Effector memory CD4-positive, alpha-beta T cell (primary cell): ENCODE data around the gene C2orf15.

ENCODE experiments used
- DNase-seq, 3 donors: peaks; one replicate each; pipeline ENCODE4 v3.0.0-alpha.2; 2020
- H3K27ac ChIP-seq: 2 replicates; pipeline ENCODE4 v1.7.0; 2013; ENCODE audit warnings: mild to moderate bottlenecking, low read length, moderate library complexity; ENCODE audit not compliant: insufficient read depth, poor library complexity, severe bottlenecking
- H3K27me3 ChIP-seq: replicated peaks from 2 replicates; pipeline ENCODE4 v1.7.0; 2013; ENCODE audit warnings: mild to moderate bottlenecking, low read length; ENCODE audit not compliant: insufficient read depth, control insufficient read depth, poor library complexity, severe bottlenecking
- H3K36me3 ChIP-seq: 2 replicates; pipeline ENCODE4 v1.7.0; 2013; ENCODE audit warnings: mild to moderate bottlenecking, low read length, moderate library complexity; ENCODE audit not compliant: control insufficient read depth, insufficient read depth
- H3K4me1 ChIP-seq: 2 replicates; pipeline ENCODE4 v1.7.0; 2013; ENCODE audit warnings: low read length, mild to moderate bottlenecking; ENCODE audit not compliant: control insufficient read depth, insufficient read depth, poor library complexity, severe bottlenecking
- H3K4me3 ChIP-seq: 2 replicates; pipeline ENCODE4 v1.7.0; 2013; ENCODE audit warnings: low read length, low read depth, mild to moderate bottlenecking; ENCODE audit not compliant: insufficient read depth, poor library complexity, severe bottlenecking
- H3K9me3 ChIP-seq: 2 replicates; pipeline ENCODE4 v1.7.0; 2013; ENCODE audit warnings: mild to moderate bottlenecking, low read length, moderate library complexity; ENCODE audit not compliant: control insufficient read depth

C2orf15 gene

GRCh38 chr2:99139003-99139402, 2.5 kb upstream of the C2orf15 start:
- no peak for DNase-seq
- H3K9me3 ChIP-seq = no peaks in the 10 kb centered on the region
- H3K27me3 ChIP-seq = no peaks in the 10 kb centered on the region

GRCh38 chr2:99140056-99140859, 1.2 kb upstream of the C2orf15 start:
- Histone ChIP-seq H3K4me1 (peaks cover 4% of the 10 kb centered on the region), H3K27ac (peak overlapping the region; percentile 81), H3K27me3 (no peaks in the 10 kb centered on the region), H3K36me3 (no peaks in the 10 kb centered on the region), H3K9me3 (no peaks in the 10 kb centered on the region), H3K4me3 (peak overlapping the region; percentile 69)
- no peak for DNase-seq

More at GRCh38 chr2:99139003-99139402, 2.5 kb upstream of the C2orf15 start:
- Histone ChIP-seq H3K27ac (no peak overlapping the region), H3K4me1 (peaks cover 4% of the 10 kb centered on the region), H3K4me3 (no peak overlapping the region), H3K36me3 (no peaks in the 10 kb centered on the region)

- no peaks in the 10 kb centered on the region for H3K9me3 ChIP-seq
- no peaks in the 10 kb centered on the region for H3K27me3 ChIP-seq
- peak overlapping the region; percentile 81 for H3K27ac ChIP-seq
- peaks cover 4% of the 10 kb centered on the region for H3K4me1 ChIP-seq
- DNase-seq = no peak
- peak overlapping the region; percentile 69 for H3K4me3 ChIP-seq
- H3K36me3 ChIP-seq = no peaks in the 10 kb centered on the region
Observed at GRCh38 chr2:99140860-99141109, 722 bp upstream of the C2orf15 start.

GRCh38 chr2:99150706-99151105, 9.2 kb downstream of the C2orf15 start:
- no peak for DNase-seq
- no peak overlapping the region for H3K4me3 ChIP-seq
- no peaks in the 10 kb centered on the region for H3K9me3 ChIP-seq
- H3K36me3 ChIP-seq = no peaks in the 10 kb centered on the region
- H3K27ac ChIP-seq = no peak overlapping the region
- H3K27me3 ChIP-seq = no peaks in the 10 kb centered on the region
- H3K4me1 ChIP-seq = peaks cover 8% of the 10 kb centered on the region

GRCh38 chr2:99152199-99152895, 10.8 kb downstream of the C2orf15 start:
- no peaks in the 10 kb centered on the region for H3K27me3 ChIP-seq
- H3K36me3 ChIP-seq = no peaks in the 10 kb centered on the region
- no peak overlapping the region for H3K27ac ChIP-seq
- peaks cover 11% of the 10 kb centered on the region for H3K4me1 ChIP-seq
- no peak for DNase-seq
- H3K4me3 ChIP-seq = no peak overlapping the region
- no peaks in the 10 kb centered on the region for H3K9me3 ChIP-seq

GRCh38 chr2:99153921-99154604, 12.6 kb downstream of the C2orf15 start:
- no peaks in the 10 kb centered on the region for H3K27me3 ChIP-seq
- H3K4me1 ChIP-seq = peaks cover 11% of the 10 kb centered on the region
- peak overlapping the region; percentile 92 for H3K4me3 ChIP-seq
- DNase-seq = no peak
- peak overlapping the region; percentile 94 for H3K27ac ChIP-seq
- H3K36me3 ChIP-seq = no peaks in the 10 kb centered on the region
- no peaks in the 10 kb centered on the region for H3K9me3 ChIP-seq

- peaks cover 3% of the 10 kb centered on the region for H3K36me3 ChIP-seq
- no peaks in the 10 kb centered on the region for H3K27me3 ChIP-seq
- H3K4me3 ChIP-seq = peak within 1 kb of the TSS; percentile 92
- peak within 1 kb of the TSS; percentile 94 for H3K27ac ChIP-seq
- peaks cover 11% of the 10 kb centered on the region for H3K4me1 ChIP-seq
- peak; percentile 85 to 89 (median 87) for DNase-seq
- H3K9me3 ChIP-seq = no peaks in the 10 kb centered on the region
Observed at GRCh38 chr2:99154643-99155536, 13.4 kb downstream of the C2orf15 start, which contains the start of the genes LIPT1 and TSGA10. LIPT1 (plus strand) TSS chr2:99154967; CDS start chr2:99161958, 6,991 bp downstream. TSGA10 (minus strand) TSS chr2:99154942; CDS start chr2:99109439, 45,503 bp downstream.

- H3K4me3 ChIP-seq = no peak overlapping the region
Observed at GRCh38 chr2:99156891-99157290, 15.4 kb downstream of the C2orf15 start.

DNA sequence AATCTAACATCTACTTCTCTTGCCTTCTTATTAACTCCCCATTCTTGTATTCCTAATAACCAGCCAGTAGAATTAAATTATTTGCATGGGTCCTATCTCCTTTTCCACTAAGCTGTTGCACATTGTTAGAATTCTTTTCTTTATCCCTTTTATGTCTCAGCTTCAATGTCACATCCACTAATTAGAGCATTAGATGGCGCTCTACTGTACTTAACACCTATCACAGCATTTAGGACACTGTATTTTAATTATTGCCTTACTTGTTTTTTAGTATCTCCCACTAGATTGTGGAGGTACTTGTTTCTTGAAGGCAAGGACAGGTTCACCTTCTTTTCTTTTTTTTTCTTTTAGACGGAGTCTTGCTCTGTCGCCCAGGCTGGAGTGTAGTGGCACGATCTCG, 17.1 kb downstream of the C2orf15 start:
- Histone ChIP-seq H3K4me1 (peaks cover 11% of the 10 kb centered on the region), H3K4me3 (no peak overlapping the region), H3K36me3 (peaks cover 10% of the 10 kb centered on the region), H3K27ac (no peak overlapping the region), H3K27me3 (no peaks in the 10 kb centered on the region), H3K9me3 (no peaks in the 10 kb centered on the region)
- no peak for DNase-seq

More at GRCh38 chr2:99156891-99157290, 15.4 kb downstream of the C2orf15 start:
- peaks cover 11% of the 10 kb centered on the region for H3K4me1 ChIP-seq
- no peaks in the 10 kb centered on the region for H3K9me3 ChIP-seq
- H3K27me3 ChIP-seq = no peaks in the 10 kb centered on the region
- no peak overlapping the region for H3K27ac ChIP-seq
- peaks cover 10% of the 10 kb centered on the region for H3K36me3 ChIP-seq
- DNase-seq = no peak
